HL-60 (cell line): ENCODE measurements around the gene NMRAL1.

Experiments
- DNase-seq, 2 experiments: peaks; one replicate each; pipeline ENCODE4 v3.0.0-alpha.2; 2010 to 2020; ENCODE audit warnings: low read depth in 1 of 2, low spot score in 1 of 2
- H3K27ac ChIP-seq: fragments of 250-450 bp; sonication (Bioruptor Pico); replicated peaks from 2 replicates; pipeline ENCODE4 v1.5.1; 2020; ENCODE audit warnings: mild to moderate bottlenecking, moderate library complexity
- H3K27me3 ChIP-seq: fragments of 250-450 bp; sonication (Bioruptor Pico); 2 replicates; pipeline ENCODE4 v1.5.1; 2021; ENCODE audit warnings: mild to moderate bottlenecking, moderate library complexity; ENCODE audit not compliant: insufficient read depth, poor library complexity, severe bottlenecking
- H3K4me3 ChIP-seq: replicated peaks from 2 replicates; pipeline ENCODE4 v1.5.1; 2011; ENCODE audit warnings: mild to moderate bottlenecking, control low read depth, low read length; ENCODE audit not compliant: insufficient read depth
- CTCF ChIP-seq: IDR thresholded peaks from one replicate; pipeline ENCODE4 v1.5.1; 2011; ENCODE audit warnings: low read length, control low read depth, inconsistent platforms; ENCODE audit not compliant: insufficient read depth
- GABPA ChIP-seq: IDR thresholded peaks from 2 replicates; pipeline ENCODE4 v1.6.1; 2012; ENCODE audit warnings: low read depth
- POLR2AphosphoS5 ChIP-seq: IDR thresholded peaks from 2 replicates; pipeline ENCODE4 v1.6.1; 2012; ENCODE audit warnings: low read depth
- SPI1 ChIP-seq: IDR thresholded peaks from 2 replicates; pipeline ENCODE4 v1.6.1; 2012; ENCODE audit warnings: low read depth, mild to moderate bottlenecking, borderline replicate concordance
- TF ChIP-seq, protein P1 (sequence below): IDR thresholded peaks from 2 replicates; pipeline ENCODE4 v1.6.1; 2012; ENCODE audit warnings: low read depth; ENCODE audit not compliant: insufficient replicate concordance

NMRAL1 gene

DNA sequence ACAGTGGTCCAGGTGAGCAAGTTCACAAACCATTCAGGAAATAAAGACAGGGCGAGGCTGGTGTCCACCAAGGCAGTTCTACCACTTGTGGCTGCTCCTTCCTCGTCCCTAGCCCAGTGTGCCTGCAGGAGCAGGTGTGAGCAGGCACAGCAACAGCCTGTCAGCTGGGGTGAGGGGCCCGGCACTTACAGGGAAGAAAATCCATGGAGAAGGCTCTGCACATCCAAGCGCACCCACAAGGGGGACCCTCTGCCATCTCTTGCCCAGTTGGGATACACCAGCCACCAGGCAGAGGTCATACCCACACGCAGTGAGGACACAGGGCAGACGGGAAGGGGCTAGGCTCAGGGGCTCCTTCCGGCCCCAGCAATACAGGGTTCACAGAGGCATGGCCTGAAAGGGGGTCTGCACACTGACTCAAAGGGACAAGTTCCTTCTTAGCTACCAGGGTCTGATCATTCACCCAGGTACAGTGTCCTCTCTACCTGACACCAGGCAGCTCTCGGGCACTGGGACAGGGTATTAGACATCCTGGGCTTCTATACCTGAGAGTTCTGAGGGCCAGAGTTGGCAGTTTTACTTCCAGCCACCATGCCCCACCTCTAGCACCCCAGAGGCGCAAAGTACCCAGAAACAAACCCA is 37.1 kb upstream of the NMRAL1 start:
- Histone ChIP-seq H3K27me3 (no peaks in the 10 kb centered on the region), H3K27ac (peak overlapping the region; percentile 51), H3K4me3 (no peak overlapping the region)
- peak; percentile 41 to 65 for DNase-seq
- TF ChIP-seq GABPA (no peak), SPI1 (no peak), CTCF (peak; percentile 32), POLR2AphosphoS5 (no peak)
- TF ChIP-seq, protein P1, sequence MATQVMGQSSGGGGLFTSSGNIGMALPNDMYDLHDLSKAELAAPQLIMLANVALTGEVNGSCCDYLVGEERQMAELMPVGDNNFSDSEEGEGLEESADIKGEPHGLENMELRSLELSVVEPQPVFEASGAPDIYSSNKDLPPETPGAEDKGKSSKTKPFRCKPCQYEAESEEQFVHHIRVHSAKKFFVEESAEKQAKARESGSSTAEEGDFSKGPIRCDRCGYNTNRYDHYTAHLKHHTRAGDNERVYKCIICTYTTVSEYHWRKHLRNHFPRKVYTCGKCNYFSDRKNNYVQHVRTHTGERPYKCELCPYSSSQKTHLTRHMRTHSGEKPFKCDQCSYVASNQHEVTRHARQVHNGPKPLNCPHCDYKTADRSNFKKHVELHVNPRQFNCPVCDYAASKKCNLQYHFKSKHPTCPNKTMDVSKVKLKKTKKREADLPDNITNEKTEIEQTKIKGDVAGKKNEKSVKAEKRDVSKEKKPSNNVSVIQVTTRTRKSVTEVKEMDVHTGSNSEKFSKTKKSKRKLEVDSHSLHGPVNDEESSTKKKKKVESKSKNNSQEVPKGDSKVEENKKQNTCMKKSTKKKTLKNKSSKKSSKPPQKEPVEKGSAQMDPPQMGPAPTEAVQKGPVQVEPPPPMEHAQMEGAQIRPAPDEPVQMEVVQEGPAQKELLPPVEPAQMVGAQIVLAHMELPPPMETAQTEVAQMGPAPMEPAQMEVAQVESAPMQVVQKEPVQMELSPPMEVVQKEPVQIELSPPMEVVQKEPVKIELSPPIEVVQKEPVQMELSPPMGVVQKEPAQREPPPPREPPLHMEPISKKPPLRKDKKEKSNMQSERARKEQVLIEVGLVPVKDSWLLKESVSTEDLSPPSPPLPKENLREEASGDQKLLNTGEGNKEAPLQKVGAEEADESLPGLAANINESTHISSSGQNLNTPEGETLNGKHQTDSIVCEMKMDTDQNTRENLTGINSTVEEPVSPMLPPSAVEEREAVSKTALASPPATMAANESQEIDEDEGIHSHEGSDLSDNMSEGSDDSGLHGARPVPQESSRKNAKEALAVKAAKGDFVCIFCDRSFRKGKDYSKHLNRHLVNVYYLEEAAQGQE: no peak

DNA sequence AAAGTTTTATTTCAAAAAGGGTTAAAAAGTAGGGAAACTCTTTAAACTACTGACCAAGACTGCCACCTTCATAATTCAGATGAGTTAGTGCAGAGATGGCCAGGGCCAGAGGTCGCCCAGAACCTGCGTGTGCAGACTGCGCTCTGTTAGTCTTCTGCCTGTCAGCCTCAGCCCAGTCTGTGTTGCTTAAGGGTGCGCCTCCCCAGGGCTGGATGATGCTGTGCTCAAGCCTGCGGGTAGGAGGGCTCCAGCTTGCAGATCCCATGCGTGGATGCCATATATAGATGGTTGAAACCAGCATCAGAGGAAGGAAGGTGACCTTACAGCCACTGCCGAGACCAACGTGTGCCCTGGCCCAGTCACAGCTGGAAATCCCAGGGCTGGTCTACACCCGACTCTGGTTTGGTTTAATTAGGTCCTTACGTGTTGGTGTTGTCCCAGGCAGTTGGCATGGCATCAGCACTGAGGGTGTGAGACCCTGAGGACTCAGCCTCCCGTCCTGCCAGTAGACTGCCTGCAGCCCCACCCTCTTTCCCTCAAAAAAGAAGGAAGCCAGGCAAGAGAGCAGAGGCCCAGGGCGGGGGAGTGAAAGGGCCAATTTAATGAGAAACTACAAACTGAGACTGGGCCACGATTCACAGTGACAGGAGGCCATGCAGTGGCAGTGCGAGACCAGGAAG is 36.5 kb upstream of the NMRAL1 start:
- H3K27me3 ChIP-seq: no peaks in the 10 kb centered on the region
- H3K27ac ChIP-seq: peak overlapping the region; percentile 51
- TF ChIP-seq, protein P1: no peak
- no peak for TF ChIP-seq CTCF
- TF ChIP-seq POLR2AphosphoS5: peak; percentile 53
- peak; percentile 64; the same call in 1 of the 2 replicates for TF ChIP-seq SPI1
- TF ChIP-seq GABPA: no peak
- peak in 1 of 2 experiments; percentile 68 for DNase-seq
- no peak overlapping the region for H3K4me3 ChIP-seq

GRCh38 chr16:4510131-4510530 is 35.7 kb upstream of the NMRAL1 start:
- H3K27ac ChIP-seq: peak overlapping the region; percentile 51
- TF ChIP-seq CTCF: no peak
- no peak for TF ChIP-seq GABPA
- TF ChIP-seq, protein P1: no peak
- TF ChIP-seq SPI1: no peak
- TF ChIP-seq POLR2AphosphoS5: no peak
- DNase-seq: no peak
- no peaks in the 10 kb centered on the region for H3K27me3 ChIP-seq
- H3K4me3 ChIP-seq: no peak overlapping the region
